PFSK-1 (cell line): ENCODE measurements around the gene SUCO.

Experiments
- FOXP2 ChIP-seq: optimal IDR thresholded peaks from 2 replicates; pipeline ENCODE3; 2011; ENCODE audit warnings: borderline replicate concordance, control low read depth, inconsistent platforms; ENCODE audit not compliant: insufficient read depth; ENCODE audit errors: extremely low read length, extremely low read depth
- POLR2AphosphoS5 ChIP-seq: IDR thresholded peaks from 2 replicates; pipeline ENCODE4 v1.6.1; 2012; ENCODE audit warnings: low read depth, mild to moderate bottlenecking, control low read depth, low read length, moderate library complexity
- SIN3A ChIP-seq: IDR thresholded peaks from 2 replicates; pipeline ENCODE4 v1.6.1; 2012; ENCODE audit warnings: mild to moderate bottlenecking, low read length, moderate library complexity, borderline replicate concordance; ENCODE audit not compliant: insufficient read depth
- TAF1 ChIP-seq: IDR thresholded peaks from 2 replicates; pipeline ENCODE4 v1.6.1; 2012; ENCODE audit warnings: low read length, control low read depth, borderline replicate concordance; ENCODE audit not compliant: insufficient read depth
- TF ChIP-seq, protein P1 (sequence below), 2 experiments: IDR thresholded peaks; 2 replicates each; pipeline versions ENCODE4 v1.6.1 to v1.8.0; 2011 to 2012; ENCODE audit warnings: low read depth in 2 of 2, low read length in 2 of 2, control low read depth in 1 of 2, inconsistent platforms in 1 of 2, mild to moderate bottlenecking in 1 of 2, moderate library complexity in 1 of 2; ENCODE audit not compliant: insufficient read depth in 1 of 2

SUCO gene

DNA sequence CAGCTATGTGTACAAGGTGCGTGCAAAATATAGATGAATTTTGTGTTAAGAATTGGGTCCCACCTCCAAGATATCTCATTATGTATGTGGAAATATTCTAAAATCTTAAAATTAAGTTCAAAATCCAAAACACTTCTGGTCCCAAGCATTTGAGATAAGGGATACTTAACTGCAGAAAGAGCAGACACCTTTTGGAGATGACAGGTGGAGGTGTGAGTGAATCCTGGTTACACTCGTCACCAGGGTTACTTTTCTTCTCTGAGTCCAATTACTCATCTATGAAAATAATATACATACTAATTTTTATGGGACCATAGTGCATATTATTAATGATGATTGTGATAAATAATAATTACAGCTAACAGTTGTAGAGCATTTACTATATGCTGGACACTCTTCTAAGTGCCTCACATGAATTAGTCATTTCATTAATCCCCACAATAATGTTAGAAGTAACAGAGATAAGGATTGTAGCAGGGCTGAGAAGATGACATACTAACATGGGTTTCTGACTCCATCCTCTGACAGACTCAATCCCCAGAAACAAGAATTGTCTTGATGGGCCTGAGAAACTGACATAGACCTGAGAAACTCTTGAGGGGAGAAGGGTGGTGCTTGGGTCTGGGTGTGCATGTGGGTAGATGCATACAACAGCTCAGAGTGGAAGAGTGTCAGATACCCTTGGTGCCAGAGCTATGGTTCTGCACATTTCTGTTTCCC lies 117.7 kb downstream of the SUCO start:
- TF ChIP-seq FOXP2, result no peak
- TF ChIP-seq POLR2AphosphoS5, result no peak
- TF ChIP-seq, protein P1, sequence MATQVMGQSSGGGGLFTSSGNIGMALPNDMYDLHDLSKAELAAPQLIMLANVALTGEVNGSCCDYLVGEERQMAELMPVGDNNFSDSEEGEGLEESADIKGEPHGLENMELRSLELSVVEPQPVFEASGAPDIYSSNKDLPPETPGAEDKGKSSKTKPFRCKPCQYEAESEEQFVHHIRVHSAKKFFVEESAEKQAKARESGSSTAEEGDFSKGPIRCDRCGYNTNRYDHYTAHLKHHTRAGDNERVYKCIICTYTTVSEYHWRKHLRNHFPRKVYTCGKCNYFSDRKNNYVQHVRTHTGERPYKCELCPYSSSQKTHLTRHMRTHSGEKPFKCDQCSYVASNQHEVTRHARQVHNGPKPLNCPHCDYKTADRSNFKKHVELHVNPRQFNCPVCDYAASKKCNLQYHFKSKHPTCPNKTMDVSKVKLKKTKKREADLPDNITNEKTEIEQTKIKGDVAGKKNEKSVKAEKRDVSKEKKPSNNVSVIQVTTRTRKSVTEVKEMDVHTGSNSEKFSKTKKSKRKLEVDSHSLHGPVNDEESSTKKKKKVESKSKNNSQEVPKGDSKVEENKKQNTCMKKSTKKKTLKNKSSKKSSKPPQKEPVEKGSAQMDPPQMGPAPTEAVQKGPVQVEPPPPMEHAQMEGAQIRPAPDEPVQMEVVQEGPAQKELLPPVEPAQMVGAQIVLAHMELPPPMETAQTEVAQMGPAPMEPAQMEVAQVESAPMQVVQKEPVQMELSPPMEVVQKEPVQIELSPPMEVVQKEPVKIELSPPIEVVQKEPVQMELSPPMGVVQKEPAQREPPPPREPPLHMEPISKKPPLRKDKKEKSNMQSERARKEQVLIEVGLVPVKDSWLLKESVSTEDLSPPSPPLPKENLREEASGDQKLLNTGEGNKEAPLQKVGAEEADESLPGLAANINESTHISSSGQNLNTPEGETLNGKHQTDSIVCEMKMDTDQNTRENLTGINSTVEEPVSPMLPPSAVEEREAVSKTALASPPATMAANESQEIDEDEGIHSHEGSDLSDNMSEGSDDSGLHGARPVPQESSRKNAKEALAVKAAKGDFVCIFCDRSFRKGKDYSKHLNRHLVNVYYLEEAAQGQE (IDR thresholded peaks at IDR 0.05; ENCODE audit: insufficient read depth in 1 of 2, low read depth in 2 of 2, low read length in 2 of 2), result no peak
- TF ChIP-seq TAF1, result no peak

DNA sequence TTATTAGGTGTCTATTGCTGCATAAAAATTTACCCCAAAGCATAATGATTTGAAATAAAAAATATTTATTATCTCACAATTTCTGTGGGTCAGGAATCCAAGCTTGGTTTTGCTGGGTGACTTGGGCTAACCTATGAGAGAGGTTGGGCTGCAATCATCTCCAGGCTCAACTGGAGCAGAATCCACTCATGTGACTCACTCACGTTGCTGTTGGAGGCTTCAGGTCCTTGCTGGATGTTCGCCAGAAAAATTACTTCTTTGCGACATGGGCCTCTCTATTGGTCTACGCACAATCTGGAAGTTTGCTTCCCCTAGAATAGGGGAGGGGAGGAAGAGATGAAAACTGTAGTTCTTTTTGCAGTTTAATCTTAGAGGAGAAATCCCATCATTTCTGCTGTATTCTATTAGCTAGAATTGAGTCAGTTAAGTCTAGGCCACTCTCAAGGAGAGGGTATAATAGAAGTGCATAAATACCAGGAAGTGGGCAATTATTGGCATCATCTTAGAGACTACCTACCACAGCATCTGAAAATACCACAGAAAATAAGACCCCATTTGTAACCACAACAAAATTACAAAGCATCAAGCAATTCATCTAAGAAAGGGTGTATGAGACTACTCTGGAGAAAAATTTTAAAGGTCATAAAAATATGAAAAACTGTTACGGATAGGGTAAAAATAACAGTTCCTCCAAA lies 120.2 kb downstream of the SUCO start:
- no peak for TF ChIP-seq SIN3A
- TF ChIP-seq TAF1, result no peak
- no peak for TF ChIP-seq FOXP2
- TF ChIP-seq POLR2AphosphoS5, result no peak
- TF ChIP-seq, protein P1 (IDR thresholded peaks at IDR 0.05; ENCODE audit: insufficient read depth in 1 of 2, low read depth in 2 of 2, low read length in 2 of 2), result no peak

DNA sequence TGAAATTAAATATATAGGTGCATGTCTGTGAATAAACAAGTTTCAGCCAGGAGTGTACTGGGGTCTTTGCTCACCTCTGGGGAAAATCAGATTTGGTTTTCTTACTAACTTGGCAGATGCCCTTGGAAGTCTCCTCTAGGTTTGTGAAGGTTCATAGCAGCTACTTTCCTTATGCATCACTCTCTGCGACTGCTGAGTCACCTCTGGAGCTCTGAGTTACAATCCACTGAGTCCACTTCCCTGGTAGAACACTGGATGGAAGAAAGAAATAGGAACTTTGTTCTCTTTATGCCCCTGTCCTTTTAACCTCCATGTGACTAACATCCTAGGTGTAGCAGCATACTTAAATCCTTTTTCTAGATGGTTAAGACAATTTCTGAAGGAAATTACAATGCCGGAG lies 121.6 kb downstream of the SUCO start:
- TF ChIP-seq POLR2AphosphoS5 (no peak), SIN3A (no peak), FOXP2 (no peak), TAF1 (no peak)
- TF ChIP-seq, protein P1 (IDR thresholded peaks at IDR 0.05; ENCODE audit: insufficient read depth in 1 of 2, low read depth in 2 of 2, low read length in 2 of 2), result no peak

DNA sequence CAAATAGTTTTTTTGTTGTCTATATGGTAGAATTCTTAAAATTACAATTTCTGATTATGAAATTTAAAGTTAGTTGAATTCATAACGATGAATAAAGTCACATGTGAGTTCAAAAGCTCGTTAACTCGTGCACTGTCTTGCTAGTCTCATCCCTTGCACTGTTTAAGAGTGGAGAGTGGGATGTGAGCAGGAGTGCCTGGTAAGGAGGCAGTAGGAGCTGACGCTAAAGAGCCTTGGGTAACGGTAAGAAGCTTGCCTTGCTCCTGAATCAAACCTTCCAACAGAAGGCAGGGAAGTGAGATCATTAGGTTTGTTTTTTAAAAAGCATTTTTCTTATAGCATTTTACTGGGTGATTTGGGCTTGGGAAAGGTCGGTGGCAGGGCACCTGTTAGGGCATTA lies 123.6 kb downstream of the SUCO start:
- TF ChIP-seq POLR2AphosphoS5 (no peak), SIN3A (no peak)

DNA sequence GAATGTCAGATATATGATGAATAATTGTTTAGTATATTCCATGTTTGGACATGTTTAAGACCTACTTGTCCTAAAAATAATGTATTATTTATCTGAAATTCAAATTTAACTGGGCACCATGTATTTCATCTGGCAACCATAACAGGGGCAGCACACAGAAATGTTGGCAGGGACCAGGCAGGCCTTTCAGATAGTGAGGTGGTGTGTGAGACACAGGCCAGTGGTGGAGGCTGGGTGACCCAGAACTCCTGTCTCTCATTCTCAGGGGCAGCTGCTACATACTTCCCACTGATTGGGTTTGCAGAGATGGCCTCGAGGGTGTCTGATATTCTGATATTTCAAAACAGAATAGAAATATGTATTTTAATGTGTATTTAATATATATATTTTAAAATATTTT lies 124.6 kb downstream of the SUCO start:
- TF ChIP-seq, protein P1 (IDR thresholded peaks at IDR 0.05; ENCODE audit: insufficient read depth in 1 of 2, low read depth in 2 of 2, low read length in 2 of 2), result no peak
- TF ChIP-seq FOXP2 (no peak), SIN3A (no peak), POLR2AphosphoS5 (no peak), TAF1 (no peak)
